Tibial nerve (tissue), 3 donors: ENCODE results near the gene SLC1A1.

Source experiments
- CTCF ChIP-seq, 5 experiments: fragments of 200-600 bp in 3 of 5; fragments of 450-650 bp in 2 of 5; sonication (generic) in 3 of 5; IDR thresholded peaks; one replicate each; pipeline ENCODE4 v1.5.1; 2016 to 2019; ENCODE audit warnings: antibody characterized with exemption in 5 of 5, mild to moderate bottlenecking in 3 of 5, moderate library complexity in 2 of 5
- POLR2A ChIP-seq, 2 donors: fragments of 450-650 bp; IDR thresholded peaks; one replicate each; pipeline ENCODE4 v1.6.1; 2017; ENCODE audit warnings: antibody characterized with exemption in 2 of 2, mild to moderate bottlenecking in 2 of 2, moderate library complexity in 2 of 2

- TF ChIP-seq POLR2A (IDR thresholded peaks at IDR 0.05): no peak
- no peak for TF ChIP-seq CTCF (IDR thresholded peaks at IDR 0.05)
Measured at GRCh38 chr9:4622016-4622415, 131.7 kb downstream of the SLC1A1 start.
